T-helper 2 cell (primary cell): ENCODE measurements around the gene CABP1.

ENCODE experiments used
- DNase-seq, 5 experiments: peaks; one replicate each; pipeline versions ENCODE4 v3.0.0 to v3.0.0-alpha.2; 2012 to 2022

Gene CABP1

DNA sequence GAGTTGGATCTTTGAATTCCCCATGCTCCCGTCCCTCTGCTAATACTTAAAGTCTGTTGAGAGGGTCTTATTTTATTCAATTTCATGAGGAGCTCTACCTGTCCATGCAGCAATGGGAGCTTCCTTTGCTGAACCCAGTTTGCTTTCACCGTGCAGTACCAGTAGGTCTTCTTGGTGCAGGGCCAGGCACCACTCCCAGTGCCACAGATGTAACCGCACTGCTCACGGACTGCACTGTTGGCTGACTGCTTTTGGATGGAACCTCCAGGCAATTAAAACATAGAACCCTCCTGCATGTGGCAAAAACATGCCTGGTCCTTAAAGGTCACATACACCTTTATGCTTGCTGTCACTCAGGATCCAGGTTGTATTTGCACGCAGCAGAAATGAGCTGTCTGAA is 9.3 kb upstream of the CABP1 start:
- no peak for DNase-seq

GRCh38 chr12:120640861-120641833 is 721 bp downstream of the CABP1 start:
- DNase-seq = peak in 4 of 5 experiments; percentile 22 to 60 (median 38)

DNA sequence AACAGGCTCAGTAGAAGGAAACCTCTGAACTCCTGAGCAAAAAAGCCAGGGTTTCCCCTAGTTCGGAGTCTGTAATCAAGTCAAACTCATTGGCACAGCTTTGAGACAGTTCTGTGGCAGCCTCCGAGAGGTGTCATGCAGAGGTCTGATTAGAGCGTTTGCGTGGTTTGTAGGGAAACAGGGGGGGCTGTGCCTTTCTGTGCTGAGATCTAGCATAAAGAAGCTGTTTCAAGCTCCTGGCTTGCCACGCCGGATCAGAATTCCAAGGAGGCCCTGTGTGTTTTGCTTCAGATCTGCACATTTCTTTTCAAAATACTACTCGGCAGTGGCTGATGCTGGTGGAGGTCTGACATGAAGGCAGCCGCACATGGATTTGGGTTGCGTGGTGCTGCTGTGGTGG is 1.7 kb downstream of the CABP1 start:
- DNase-seq = no peak

- DNase-seq = no peak
Observed at GRCh38 chr12:120642826-120643225, 2.4 kb downstream of the CABP1 start.

- no peak for DNase-seq
Observed at GRCh38 chr12:120643574-120643973, 3.1 kb downstream of the CABP1 start.

DNA sequence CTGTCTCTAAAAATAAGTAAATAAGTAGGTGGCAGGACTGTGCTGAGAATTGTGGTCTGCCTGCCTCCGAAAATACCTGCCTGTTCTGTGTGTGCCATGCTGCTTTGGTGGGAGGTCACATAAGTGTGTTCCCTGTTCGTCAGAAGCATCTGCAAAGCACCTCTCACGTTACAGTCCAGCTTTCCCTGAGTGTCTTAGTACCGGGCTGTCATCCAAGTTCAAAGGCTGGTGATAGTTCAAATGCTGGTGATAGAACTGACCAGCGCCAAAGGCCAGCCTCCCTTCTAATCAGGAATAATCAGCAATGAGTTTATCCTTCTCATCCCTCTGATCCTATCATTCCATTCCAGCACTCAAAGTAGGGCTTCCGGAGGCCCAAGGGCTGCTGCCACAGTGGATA is 5.6 kb downstream of the CABP1 start:
- no peak for DNase-seq

GRCh38 chr12:120647375-120647755 is 6.9 kb downstream of the CABP1 start:
- no peak for DNase-seq

DNA sequence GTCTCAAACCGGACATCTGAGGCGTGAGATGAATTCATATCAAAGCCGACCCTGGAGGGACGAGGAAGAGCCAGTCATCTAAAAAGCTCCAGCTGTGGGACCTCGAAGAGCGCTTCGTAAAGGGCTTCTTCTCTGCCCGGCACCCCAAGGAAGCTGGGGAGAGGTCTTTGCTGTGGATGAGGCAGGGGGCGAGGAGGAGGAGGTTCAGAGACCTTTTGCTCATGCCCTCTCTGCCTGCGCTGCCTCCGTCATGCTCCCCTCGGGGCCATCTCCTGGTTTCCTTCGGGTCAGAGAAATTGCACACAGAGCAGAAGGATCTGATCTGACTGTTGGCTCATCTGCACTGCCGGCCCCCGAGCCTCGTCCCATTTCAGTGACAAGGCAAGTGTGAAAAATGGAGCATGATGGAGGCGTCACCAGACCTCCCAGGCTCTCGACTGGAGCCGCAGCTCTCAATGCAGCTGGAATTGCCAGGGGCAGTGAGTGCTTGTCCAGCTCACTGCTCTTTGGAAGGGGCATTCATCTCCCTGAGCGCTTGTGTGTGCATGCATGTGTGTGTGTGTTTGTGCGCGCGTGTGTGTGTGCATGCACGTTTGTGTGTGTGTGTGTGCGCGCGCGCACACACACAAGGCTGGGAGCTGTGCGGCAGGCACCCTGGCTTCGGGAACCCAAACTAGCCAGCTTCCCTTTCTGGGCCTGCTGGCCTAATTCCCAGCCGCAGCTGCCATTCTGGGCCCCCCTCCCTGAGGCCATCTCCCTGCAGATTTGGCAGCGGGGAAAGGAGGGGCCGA is 9.2 kb downstream of the CABP1 start:
- peak in 1 of 5 experiments; percentile 20 for DNase-seq

DNA sequence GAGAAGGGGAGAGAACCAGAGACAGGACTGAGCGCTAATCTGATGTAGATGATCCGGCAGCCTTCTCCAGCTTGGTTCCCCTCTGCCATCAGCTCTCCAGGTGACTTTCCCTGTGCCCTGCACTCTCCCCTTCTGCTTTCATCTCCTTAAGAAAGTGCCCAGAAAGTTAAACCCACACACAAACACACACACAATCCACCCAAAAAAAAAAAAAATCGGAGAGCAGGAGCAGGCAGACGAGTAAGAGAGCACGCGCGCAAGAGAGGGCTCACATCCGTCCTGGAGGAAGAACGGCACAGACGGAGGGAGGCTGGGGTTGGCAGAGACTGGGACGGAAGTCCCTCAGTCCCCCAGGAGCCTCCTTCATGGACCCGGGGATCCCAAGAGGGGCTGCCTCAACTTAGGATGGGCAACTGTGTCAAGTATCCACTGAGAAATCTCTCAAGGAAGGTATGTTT is 9.8 kb downstream of the CABP1 start:
- DNase-seq = no peak

GRCh38 chr12:120651821-120652220 is 11.4 kb downstream of the CABP1 start:
- no peak for DNase-seq

DNA sequence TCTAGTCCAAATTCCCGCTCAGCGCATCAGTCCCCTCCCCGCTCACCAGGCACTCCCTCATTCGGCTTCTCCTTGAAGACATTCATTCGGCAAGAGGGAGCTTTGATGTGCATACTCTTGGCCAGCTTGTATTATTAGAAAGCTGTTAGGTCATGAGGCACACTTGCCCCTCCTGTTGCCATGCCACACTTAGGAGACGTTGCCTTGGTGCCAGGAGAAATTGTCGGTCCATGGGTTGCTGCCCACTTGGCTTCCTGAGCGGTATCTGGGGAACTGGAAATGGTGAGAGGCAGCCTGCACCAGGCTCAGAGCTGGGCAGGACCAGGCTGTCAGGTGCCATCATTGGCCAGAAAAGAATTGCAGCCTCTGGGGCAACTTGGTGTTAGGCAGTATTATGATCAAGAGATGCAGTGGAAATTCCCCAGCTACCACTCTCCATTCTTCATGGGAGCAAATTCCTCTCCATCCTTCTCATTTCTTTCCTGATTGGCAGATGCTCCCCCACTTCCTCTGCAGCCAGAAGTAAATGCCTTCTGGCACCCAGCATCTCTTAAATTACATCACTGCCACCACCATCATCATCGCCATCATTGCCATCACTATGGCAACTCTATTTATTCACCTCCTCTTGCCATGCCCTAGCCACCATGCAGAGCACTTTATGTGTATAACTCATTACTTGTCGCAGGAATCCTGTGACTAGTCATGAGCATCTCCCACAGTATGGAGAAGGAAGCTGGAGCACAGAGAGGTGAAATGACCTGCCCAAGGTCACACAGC is 12.4 kb downstream of the CABP1 start:
- no peak for DNase-seq

GRCh38 chr12:120653611-120654010 is 13.2 kb downstream of the CABP1 start:
- no peak for DNase-seq

- no peak for DNase-seq
Observed at GRCh38 chr12:120654656-120655055, 14.2 kb downstream of the CABP1 start.

- no peak for DNase-seq
Observed at GRCh38 chr12:120656008-120656407, 15.6 kb downstream of the CABP1 start.

DNA sequence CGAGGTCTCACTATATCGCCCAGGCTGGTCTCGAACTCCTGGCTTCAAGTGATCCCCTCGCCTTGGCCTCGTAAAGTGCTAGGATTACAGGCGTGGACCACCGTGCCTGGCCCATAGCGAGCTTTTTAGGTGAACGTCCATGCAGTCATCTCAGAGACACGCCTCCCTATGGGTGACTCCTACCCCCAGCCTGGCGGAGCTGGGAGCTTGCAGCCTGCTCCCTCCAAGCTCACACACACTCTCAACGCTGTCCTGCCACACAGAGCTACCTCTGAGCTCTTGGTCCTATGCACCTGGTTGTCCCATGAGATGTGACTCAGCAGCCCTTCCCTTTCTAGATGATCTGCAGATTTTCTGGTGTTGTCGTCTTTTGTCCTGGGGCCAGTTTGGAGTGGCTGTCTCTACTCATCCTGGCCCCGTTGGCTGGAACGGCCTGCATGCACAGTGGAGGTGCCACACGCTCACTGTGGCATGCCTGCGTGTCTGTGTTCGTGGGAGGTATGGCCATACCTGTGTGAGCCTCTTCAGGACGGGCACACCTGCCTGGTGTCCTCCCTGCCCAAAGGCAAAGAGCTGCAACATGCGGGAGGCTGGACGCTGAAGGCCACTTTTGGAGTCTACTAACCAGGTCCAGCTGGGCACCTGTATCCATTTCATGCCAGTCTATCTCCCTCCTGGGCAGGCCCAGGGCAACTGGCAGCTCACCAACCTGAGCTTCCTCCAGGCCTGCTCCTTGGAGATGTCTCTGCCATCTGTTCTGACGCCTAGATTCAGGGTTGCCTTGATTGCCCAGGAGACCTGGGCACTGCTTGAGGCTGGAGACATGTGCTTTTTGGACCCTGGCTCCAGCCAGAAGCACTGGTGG is 18.1 kb downstream of the CABP1 start:
- DNase-seq = no peak

DNA sequence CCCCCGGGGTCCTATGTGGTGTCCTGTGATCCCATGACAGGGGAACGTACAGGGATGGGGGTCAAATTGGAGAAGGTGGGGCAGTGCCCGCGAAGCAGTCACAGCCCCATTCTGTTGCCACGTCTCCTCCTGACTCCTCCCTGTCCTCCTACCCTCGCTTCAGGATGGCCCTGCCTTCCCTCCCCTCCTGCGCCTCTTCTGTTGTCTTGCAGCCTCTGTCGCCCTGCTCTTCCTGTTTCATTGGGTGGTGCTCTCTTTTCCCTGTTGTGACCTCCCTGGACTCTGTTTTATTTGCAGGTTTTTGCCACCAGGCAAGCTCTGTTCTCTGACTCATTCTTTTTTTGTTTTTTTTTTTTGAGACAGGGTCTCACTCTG is 18.7 kb downstream of the CABP1 start:
- no peak for DNase-seq

- DNase-seq = no peak
Observed at GRCh38 chr12:120661432-120661831, 21.0 kb downstream of the CABP1 start.

GRCh38 chr12:120662879-120663278 is 22.5 kb downstream of the CABP1 start:
- no peak for DNase-seq

DNA sequence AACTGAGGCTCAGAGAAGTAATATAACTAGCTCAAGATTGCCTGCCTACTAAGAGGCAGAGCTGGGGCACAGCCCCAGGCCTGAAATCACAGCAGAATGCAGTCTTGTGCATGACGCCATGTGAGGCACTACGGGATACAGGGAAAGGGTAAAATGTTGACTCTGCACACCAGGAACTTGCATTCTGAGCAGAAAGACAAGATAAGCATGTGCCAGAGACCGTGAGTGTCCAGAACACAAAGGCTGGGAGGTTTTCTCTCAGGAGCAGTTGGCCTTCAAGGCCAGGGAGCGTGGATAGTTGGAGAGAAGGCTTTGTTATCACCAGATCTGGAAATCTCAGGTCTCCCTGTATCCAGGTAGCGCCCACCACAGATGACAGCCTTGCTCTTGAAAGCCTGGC is 23.3 kb downstream of the CABP1 start:
- DNase-seq = no peak

DNA sequence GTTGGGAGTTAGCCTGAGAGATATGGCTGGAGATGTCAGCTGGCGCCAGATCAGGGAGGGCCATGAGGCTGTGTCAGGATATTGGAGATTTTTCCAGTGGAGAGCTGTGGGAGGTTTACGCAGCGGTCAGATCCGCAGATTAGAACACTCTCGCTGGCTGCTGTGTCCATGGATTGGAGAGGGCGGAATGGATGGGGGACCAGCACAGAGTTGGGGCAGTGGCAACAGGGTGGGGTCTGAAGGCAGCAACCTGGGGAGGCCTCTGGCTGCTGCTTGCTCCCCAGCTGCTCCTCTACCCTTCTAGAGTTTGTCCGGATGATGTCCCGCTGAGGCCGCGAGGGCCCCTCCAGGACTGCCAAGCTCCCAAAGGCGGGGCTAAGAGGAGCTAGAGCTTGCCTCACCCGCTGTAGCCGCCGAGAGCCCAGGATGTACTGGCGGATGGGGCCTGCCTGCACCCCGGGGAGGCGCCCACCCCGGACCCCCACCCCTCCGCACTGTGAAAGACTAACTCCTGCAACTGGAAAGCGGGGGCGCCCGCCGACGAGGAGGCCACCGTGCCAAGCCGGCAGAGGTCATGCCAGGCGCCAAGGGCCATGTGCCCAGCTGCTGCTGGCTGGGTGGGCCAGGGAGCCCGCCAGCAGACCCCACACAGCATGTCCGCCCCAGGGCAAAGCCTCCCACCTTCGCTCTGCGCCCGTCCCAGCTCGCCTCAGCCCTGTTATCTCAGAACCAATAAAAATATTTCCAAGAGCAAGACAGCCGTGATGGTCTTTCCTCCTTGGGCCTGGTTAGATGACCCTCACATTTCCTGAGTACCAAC is 26.4 kb downstream of the CABP1 start:
- no peak for DNase-seq
